SK-N-SH (cell line): Measurements from ENCODE around the gene CDKAL1.

Source experiments
- EP300 ChIP-seq, 2 experiments: IDR thresholded peaks; 2 replicates each; pipeline versions ENCODE4 v1.4.0 to v1.6.1; 2012; ENCODE audit warnings: borderline replicate concordance in 1 of 2, low read depth in 1 of 2, low read length in 1 of 2
- FOXM1 ChIP-seq: IDR thresholded peaks from 2 replicates; pipeline ENCODE4 v1.4.0; 2012; ENCODE audit warnings: low read depth, mild to moderate bottlenecking
- POLR2AphosphoS5 ChIP-seq: IDR thresholded peaks from 2 replicates; pipeline ENCODE4 v1.6.1; 2012; ENCODE audit warnings: low read depth, low read length
- RAD21 ChIP-seq: IDR thresholded peaks from 2 replicates; pipeline ENCODE4 v1.6.1; 2012; ENCODE audit warnings: mild to moderate bottlenecking, low read length
- TCF12 ChIP-seq: IDR thresholded peaks from 2 replicates; pipeline ENCODE4 v1.4.0; 2012
- TF ChIP-seq, protein P1 (sequence below): fragments of 200-600 bp; sonication (generic); IDR thresholded peaks from 2 replicates; pipeline ENCODE4 v1.6.1; 2017; ENCODE audit warnings: antibody characterized with exemption, mild to moderate bottlenecking, moderate library complexity
- TF ChIP-seq, protein P2 (sequence below): fragments of 150-350 bp; IDR thresholded peaks from 2 replicates; pipeline ENCODE4 v1.6.1; 2017; ENCODE audit warnings: antibody characterized with exemption, low read length, low read depth, borderline replicate concordance
- TF ChIP-seq, protein P3 (sequence below): IDR thresholded peaks from 2 replicates; pipeline ENCODE4 v1.4.0; 2012; ENCODE audit warnings: low read depth
- TF ChIP-seq, protein P4 (sequence below): IDR thresholded peaks from 2 replicates; pipeline ENCODE4; 2012
- TF ChIP-seq, protein P5 (sequence below): IDR thresholded peaks from 2 replicates; pipeline ENCODE4 v1.6.1; 2012; ENCODE audit warnings: mild to moderate bottlenecking, low read depth, low read length, moderate library complexity

DNA sequence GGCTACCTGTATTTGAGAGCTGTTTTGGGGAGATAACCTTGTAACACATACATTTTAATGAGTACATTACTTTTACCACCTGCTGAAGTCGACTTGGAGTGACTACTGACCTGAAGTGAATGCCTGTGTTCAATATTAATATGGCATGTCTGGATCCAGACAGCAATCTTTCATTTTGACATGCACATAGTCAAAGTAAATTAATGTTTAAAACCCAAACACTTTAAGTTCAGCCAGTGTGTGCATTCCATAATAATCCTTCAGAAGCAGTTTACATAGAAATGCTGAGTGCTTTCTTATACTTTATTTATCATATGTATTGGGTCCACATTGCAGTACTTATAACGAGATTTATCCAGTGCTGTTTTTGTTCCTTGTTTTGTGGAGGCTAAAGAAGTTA lies 38.0 kb downstream of the CDKAL1 start:
- TF ChIP-seq EP300 (IDR thresholded peaks at IDR 0.05; ENCODE audit: borderline replicate concordance in 1 of 2, low read depth in 1 of 2, low read length in 1 of 2) = no peak
- TF ChIP-seq RAD21 = no peak
- TF ChIP-seq, protein P1, sequence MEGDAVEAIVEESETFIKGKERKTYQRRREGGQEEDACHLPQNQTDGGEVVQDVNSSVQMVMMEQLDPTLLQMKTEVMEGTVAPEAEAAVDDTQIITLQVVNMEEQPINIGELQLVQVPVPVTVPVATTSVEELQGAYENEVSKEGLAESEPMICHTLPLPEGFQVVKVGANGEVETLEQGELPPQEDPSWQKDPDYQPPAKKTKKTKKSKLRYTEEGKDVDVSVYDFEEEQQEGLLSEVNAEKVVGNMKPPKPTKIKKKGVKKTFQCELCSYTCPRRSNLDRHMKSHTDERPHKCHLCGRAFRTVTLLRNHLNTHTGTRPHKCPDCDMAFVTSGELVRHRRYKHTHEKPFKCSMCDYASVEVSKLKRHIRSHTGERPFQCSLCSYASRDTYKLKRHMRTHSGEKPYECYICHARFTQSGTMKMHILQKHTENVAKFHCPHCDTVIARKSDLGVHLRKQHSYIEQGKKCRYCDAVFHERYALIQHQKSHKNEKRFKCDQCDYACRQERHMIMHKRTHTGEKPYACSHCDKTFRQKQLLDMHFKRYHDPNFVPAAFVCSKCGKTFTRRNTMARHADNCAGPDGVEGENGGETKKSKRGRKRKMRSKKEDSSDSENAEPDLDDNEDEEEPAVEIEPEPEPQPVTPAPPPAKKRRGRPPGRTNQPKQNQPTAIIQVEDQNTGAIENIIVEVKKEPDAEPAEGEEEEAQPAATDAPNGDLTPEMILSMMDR = no peak
- TF ChIP-seq, protein P2, sequence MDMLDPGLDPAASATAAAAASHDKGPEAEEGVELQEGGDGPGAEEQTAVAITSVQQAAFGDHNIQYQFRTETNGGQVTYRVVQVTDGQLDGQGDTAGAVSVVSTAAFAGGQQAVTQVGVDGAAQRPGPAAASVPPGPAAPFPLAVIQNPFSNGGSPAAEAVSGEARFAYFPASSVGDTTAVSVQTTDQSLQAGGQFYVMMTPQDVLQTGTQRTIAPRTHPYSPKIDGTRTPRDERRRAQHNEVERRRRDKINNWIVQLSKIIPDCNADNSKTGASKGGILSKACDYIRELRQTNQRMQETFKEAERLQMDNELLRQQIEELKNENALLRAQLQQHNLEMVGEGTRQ = no peak
- TF ChIP-seq, protein P3, sequence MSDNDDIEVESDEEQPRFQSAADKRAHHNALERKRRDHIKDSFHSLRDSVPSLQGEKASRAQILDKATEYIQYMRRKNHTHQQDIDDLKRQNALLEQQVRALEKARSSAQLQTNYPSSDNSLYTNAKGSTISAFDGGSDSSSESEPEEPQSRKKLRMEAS = no peak
- TF ChIP-seq, protein P4, sequence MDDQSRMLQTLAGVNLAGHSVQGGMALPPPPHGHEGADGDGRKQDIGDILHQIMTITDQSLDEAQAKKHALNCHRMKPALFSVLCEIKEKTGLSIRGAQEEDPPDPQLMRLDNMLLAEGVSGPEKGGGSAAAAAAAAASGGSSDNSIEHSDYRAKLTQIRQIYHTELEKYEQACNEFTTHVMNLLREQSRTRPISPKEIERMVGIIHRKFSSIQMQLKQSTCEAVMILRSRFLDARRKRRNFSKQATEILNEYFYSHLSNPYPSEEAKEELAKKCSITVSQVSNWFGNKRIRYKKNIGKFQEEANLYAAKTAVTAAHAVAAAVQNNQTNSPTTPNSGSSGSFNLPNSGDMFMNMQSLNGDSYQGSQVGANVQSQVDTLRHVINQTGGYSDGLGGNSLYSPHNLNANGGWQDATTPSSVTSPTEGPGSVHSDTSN = peak; percentile 60
- TF ChIP-seq, protein P5, sequence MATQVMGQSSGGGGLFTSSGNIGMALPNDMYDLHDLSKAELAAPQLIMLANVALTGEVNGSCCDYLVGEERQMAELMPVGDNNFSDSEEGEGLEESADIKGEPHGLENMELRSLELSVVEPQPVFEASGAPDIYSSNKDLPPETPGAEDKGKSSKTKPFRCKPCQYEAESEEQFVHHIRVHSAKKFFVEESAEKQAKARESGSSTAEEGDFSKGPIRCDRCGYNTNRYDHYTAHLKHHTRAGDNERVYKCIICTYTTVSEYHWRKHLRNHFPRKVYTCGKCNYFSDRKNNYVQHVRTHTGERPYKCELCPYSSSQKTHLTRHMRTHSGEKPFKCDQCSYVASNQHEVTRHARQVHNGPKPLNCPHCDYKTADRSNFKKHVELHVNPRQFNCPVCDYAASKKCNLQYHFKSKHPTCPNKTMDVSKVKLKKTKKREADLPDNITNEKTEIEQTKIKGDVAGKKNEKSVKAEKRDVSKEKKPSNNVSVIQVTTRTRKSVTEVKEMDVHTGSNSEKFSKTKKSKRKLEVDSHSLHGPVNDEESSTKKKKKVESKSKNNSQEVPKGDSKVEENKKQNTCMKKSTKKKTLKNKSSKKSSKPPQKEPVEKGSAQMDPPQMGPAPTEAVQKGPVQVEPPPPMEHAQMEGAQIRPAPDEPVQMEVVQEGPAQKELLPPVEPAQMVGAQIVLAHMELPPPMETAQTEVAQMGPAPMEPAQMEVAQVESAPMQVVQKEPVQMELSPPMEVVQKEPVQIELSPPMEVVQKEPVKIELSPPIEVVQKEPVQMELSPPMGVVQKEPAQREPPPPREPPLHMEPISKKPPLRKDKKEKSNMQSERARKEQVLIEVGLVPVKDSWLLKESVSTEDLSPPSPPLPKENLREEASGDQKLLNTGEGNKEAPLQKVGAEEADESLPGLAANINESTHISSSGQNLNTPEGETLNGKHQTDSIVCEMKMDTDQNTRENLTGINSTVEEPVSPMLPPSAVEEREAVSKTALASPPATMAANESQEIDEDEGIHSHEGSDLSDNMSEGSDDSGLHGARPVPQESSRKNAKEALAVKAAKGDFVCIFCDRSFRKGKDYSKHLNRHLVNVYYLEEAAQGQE = no peak
- TF ChIP-seq TCF12 = no peak
- no peak for TF ChIP-seq POLR2AphosphoS5
- no peak for TF ChIP-seq FOXM1
